ENCODE measurements around the gene ANKRD49.

Gene ANKRD49, protein sequence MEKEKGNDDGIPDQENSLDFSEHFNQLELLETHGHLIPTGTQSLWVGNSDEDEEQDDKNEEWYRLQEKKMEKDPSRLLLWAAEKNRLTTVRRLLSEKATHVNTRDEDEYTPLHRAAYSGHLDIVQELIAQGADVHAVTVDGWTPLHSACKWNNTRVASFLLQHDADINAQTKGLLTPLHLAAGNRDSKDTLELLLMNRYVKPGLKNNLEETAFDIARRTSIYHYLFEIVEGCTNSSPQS

DNA sequence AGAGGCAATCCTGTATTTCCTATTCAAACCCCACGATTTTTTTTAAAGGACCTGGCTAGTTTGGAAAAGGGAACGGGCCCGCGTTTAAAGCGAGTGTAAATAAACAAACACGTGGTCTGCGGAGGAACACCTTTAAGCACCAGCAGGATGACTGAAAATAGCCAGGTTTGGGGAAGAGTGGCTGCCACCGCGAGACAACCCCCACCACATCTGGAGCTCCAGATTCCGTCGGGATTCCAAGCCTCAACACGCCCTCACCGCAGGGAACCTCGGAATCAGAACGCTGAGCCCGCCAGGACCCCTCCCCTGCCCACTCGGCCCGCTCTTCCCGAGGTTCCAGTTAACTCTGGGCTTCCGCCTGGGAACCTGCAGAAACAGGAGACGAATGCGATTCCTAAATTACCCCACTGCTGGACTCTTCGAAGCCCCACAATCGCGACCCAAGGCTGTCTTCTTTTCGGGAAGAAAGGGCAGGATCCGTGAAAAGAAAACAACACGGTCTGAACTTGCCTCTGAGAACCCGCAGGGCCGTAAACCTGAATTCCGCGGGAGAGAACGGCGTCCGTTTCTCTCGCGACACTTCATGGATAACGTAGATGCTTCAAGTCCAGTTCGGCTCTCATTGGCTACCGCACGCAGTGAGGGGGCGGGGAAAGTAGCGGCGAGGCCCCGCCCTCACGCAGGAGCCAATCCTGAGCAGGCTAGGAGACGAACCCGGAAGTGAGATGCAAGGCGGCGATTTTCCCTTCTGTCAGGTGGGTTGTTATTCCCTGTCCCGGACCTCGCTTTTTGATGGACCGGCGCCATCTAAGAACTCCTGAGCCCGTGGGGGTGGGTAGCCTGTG, at the start of gene ANKRD49, which contains the start of gene MRE11:
Gene ANKRD49 (plus strand): TSS at position 704 of the 845 bp plus-strand sequence. CDS start 2,710 bp downstream, outside the sequence.
Gene MRE11 (minus strand): TSS at position 564 of the 845 bp plus-strand sequence. CDS start 1,043 bp downstream, outside the sequence.
- peak; percentile 100 for FAIRE-seq
- DNase-seq (ENCODE audit: extremely low spot score, insufficient read length, low read depth): peak; percentile 85

DNA sequence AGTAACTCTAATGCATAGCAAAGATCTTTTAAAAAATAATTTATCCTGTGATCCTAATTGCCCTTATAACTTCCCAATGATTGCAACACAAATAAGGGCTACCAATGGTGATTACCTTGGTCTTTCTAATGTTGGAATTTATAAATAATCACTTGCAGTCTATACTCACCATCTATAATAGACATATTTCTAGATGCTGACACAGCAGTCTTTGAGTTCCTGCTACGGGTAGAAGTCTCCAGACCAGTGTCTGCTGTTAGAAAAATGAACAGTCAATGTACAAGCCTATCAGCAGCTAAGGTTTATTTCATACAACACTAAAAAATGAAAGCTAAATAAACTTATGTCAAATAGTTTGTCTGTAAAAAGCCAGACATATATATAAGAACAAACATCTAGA, 48.1 kb upstream of the ANKRD49 start:
- DNase-seq (ENCODE audit: extremely low spot score, insufficient read length, low read depth): no peak
- no peak for FAIRE-seq

DNA sequence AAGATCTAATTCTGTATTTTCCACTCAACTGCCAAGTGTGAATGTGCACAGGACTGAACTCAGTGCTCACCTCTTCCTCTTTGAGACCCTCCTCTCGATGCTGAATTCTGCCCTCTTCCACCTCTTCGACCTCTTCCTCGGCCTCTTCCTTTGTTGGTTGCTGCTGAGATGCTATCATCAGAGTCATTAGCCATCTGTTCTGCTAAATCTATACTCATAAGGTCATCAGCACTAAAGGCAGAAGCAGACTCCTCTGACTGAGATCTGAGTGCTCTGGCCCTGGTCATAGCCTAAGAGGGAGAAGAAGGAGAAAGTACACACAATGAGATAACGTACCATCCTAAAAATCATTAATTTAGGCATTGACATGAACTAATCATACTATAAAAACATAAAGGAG, 46.6 kb upstream of the ANKRD49 start:
- no peak for DNase-seq (ENCODE audit: extremely low spot score, insufficient read length, low read depth)
- FAIRE-seq: no peak

DNA sequence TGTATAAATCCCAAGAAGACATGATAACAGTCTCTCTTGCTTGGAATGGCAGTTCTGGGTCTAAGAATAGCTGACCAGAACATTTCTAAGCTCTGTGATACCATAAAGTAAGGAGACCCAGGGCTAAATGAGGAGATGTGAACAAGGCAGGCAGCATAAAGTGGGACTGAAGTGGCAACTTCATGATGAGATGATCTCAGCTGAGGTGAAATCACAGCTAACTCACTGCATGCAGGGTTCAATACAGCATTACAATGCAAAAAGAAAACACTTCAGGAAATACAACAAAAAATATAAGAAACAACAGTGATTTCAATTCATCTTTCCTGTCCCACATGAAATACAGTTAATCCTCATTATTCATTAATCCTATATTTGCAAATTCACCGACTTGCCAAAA, 44.8 kb upstream of the ANKRD49 start:
- FAIRE-seq (no peak), DNase-seq (ENCODE audit: extremely low spot score, insufficient read length, low read depth) (no peak)

DNA sequence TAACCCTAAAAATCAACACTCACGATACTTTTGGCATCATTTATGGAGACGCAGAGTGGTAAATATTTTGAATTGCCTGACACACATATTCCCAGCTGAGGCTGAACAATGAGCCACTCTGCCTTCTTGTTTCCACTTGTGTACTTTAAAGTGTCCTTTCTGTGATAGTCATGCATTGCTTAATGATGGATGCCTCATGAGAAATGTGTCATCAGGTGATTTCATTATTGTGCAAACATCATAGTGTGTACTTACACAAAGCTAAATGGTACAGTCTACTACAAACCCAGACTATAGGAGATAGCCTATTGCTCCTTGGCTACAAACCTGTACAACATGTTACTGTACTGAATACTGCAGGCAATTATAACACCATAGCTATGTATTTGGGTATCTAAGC, 44.3 kb upstream of the ANKRD49 start:
- FAIRE-seq: no peak
- DNase-seq (ENCODE audit: extremely low spot score, insufficient read length, low read depth): no peak

DNA sequence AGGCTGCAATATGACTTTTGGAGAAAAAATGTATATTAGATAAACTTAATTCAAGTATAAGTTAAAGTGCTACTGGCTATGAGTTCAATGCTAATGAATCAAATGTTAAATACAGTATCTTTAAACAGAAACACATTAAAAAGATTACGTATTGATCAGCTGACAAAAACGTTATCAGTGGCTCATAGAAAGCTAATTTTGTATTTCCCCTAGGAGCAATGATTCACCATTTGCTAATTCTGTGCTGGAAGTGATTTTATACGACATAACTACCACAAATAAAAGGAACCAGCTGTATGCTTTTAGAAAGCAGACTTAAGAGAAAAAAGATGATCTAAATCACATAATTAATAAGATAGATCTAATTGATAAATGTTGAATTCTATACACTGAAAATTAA, 43.7 kb upstream of the ANKRD49 start:
- DNase-seq (ENCODE audit: extremely low spot score, insufficient read length, low read depth) (no peak), FAIRE-seq (no peak)

DNA sequence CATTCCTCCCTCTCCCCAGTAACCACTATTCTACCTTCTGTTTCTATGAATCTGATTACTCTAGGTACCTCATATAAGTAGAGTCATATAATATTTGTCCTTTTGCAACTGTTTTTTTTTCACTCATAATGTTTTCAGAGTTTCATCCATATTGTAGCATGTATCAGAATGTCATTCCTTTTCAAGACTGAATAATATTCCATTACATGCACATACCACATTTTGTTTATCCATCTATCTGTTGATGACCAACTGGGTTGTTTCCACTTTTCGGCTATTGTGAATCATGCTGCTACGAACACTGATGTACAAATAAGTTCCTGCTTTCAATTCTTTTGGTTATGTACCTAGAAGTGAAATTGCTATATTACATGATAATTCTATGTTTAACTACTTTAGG, 40.8 kb upstream of the ANKRD49 start:
- no peak for DNase-seq (ENCODE audit: extremely low spot score, insufficient read length, low read depth)
- FAIRE-seq: no peak

DNA sequence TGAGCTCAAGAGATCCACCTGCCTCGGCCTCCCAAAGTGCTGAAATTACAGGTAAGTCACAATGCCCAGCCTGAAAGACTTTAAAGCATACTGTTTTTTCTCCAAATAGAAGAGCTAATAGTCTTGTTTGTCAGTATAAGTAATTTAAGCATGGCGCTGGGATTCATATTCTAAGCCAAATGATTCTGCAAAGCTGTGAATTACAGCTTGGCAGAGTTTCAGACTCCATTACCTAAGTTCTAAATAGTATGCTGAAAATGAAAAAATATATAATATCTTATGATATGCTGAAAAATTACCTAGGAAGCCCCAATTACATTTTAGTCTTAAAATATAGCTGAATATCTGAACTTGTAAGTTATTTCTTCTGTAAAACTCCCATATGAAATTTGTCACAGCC, 39.5 kb upstream of the ANKRD49 start:
- FAIRE-seq (no peak), DNase-seq (ENCODE audit: extremely low spot score, insufficient read length, low read depth) (no peak)

DNA sequence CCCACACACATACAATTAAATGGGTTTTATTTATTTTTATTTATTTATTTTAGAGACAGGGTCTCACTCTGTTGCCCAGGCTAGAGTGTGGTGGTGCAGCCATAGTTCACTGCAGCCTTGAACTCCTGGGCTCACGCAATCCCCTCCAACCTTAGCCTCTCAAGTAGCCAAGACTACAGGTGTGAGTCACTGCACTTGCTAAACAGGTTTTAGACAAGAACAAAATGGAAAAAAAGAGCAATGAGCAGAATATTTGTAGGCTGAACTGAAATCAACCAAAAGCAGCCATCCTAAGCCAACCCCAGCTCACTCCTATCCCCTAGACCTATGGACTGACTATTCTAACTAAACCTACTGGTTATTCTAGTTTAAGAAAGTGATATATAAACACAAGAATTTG, 37.9 kb upstream of the ANKRD49 start:
- DNase-seq (ENCODE audit: extremely low spot score, insufficient read length, low read depth) (no peak), FAIRE-seq (no peak)

DNA sequence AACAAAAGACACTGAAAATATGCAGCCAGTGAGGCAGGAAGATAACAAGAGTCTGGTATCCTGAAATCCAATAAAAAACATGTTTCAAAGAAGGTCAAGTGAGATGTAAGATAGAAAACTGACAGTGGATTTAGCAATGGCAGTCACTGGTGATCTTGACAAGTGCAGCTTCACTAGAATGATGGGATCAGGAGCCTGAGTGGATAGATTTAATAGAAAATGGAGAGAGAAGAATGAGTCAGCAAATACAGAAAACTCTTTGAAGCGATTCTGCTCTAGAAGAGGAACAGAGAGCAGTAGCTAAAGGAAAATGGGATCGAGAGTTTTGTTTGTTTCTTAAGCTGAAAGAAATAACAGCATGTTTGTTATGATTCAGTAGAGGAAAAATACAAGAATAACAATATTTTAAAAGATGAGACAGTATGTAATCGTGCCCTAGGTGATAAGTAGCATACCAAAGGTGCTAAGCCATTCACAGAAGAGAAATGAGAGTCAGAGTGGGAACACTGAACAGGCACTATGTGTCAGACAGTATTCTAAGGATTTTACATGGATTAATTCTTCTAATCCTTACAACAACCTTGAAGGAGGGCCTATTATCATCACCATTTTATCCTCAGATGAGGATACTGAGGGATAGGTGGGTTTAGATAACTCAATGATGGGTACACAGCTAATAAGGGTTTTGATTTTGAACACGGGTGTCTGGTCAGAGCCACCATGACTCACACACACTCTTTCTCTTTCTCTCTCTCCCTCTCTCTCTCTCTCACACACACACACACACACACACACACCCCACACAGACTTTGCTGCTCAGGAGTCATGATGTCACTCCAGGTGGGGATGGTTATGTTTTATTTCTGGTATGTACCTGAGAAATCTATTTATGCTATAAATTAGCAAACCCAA, 36.4 kb upstream of the ANKRD49 start:
- FAIRE-seq (no peak), DNase-seq (ENCODE audit: extremely low spot score, insufficient read length, low read depth) (no peak)

DNA sequence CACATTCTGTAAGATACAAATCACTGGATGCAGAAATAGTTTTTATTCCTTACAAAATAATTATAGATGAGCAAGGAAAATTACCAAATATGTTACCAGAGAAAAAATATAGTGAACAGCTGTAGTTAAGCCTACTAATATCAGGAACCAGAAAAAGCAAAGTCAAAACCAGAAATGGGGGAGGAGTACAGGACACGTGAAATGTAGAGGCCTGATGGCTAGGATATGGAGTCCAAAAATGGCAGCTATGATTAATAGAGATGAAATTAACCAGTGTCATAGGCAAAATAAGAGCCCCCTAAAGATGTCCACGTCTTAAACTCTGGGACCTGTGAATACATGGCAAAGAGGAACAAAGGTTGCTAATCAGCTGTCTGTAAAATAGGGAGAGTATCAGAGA, 34.2 kb upstream of the ANKRD49 start:
- FAIRE-seq (no peak), DNase-seq (ENCODE audit: extremely low spot score, insufficient read length, low read depth) (no peak)

DNA sequence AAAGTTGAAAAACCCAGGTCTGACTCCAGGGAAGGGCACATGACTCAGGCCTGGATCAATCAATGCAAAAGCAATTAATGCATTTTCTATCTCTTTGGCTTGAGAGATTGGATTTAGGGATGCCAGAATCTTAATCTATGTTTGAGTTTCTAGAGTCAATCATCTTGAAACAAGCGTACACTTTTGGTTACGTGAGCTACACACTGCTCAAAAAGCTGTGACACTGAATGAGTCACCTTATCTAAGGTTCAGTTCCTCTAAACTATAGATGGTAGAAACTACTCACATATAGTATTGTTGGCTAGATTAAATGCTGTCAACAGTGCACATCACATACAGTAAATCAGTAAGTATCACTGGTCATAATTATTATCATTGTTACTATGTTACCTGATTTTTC, 24.4 kb upstream of the ANKRD49 start:
- FAIRE-seq: peak; percentile 65
- DNase-seq (ENCODE audit: extremely low spot score, insufficient read length, low read depth): no peak

DNA sequence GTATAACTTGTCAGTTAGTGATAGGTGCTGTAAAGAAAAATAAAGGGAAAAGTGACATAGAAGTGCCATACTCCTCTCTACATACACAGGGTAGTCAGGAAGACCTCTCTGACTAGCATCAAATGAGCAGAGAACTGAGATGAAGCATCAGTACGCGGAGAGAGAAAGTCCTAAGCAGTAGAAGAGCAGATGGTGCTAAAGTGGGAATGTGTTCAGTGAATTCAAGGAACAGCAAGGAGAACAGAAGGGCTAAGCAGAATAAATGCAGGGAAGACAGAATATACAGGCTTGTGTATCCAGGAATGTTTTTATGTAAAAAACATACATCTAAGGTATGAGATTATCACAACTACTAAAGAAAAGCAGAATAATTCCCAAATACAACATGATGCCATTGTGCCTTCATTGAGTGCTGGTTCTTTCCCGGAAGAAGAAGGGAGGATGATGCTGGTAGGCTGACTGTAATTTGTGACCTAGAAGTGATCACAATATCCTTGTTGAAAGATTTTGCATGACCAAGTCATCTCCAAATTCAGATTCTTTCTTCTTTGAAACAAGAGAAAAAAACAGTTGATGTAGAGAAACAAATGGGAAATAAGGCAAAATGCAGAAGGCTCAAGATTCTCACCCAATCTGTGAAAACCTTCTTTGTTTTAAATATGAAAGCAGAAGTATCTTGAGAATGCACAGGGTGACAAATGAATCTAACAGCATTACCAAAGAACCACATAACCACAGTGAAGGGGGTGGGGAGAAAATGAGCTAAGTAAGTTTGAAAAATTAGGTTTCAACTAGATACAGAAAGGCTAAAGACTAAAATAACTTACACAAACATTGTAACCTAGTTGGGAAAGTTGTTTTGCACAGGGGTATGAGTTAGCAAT, 20.6 kb upstream of the ANKRD49 start:
- DNase-seq (ENCODE audit: extremely low spot score, insufficient read length, low read depth) (no peak), FAIRE-seq (peak; percentile 84)

DNA sequence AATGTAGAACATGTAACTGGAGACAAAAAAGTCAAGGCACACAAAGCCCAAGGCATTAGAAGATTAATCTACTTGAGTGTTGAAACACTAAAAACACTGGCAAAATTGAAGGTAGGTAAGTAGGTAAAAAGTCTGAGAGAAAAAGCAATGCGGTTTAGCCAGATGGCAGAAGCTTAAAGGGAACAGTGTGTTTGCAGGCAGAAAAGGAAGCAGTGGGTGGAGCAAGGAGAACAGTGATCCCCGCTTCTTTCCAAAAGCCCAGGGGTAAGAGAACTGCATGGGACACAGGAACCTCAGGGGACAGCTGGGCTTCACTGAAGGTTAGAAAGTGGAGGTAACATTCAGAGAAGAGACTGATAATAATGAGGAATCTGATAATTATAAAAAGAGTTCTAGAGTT, 16.2 kb upstream of the ANKRD49 start:
- DNase-seq (ENCODE audit: extremely low spot score, insufficient read length, low read depth): no peak
- FAIRE-seq: peak; percentile 9

DNA sequence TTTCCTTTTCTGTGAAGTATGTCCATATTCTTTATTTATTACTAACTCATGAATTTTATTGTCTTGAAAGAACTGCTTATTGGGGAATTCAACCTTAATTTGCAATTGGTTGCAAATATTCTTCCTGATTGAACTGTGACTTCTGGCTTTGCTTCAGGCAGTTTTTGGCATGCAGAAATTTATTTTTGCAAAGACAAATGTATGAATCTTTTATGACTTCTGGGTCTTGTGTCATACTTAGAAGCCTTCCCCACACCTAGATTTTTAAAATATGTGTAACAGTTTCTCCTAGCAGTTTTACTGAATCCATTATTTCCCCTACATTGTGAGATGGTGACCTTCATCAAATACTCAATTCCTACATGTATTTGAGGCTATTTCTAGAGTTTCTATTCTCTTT, 12.4 kb upstream of the ANKRD49 start:
- no peak for FAIRE-seq

DNA sequence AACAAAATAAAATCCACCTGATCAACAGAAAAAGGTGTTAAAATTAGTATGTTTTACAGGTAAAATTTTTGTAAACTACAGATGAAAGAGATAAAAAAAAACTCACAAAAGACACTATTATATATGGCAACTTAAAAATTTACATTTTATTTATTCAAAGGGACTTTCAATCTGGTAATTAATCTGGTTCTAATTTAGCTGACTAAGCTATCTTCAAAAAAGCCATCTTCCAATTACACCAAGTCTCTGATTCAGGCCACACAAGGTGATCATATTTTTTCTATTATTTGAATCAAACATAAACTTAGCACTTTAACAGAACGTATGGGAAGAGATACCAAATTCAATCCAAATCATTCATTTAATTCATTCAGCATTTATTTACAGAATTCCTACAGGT, 7.7 kb upstream of the ANKRD49 start:
- FAIRE-seq: no peak
- no peak for DNase-seq (ENCODE audit: extremely low spot score, insufficient read length, low read depth)

More for the DNA sequence above, 12.4 kb upstream of the ANKRD49 start:
- no peak for DNase-seq (ENCODE audit: extremely low spot score, insufficient read length, low read depth)

DNA sequence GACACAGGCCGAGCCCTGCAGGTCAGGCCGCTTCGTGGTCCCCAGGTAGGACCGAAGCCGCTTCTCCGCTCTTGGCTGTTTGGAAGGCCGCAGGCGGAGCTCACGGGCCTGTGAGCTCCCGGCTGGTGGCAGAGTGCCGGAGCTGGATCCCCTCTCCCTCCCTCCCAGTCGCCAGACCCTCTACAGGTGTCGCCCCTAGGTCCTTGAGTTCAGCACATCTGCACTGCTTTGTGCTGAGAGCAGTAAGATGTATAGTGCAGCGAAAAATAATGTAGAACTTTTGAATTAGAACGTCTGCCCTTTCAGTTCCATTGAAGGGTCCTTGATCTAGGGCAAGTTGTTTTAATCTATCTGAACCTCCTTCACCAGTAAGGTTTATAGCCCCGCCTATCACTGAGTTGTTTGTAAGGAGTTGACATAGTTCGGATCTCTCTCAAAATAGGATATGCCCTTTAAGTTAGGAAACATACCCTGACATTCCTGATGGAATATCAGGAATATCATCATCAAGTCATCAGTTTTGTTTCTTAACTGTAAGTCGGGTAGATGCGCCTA, 419 bp downstream of the ANKRD49 start:
- DNase-seq (ENCODE audit: extremely low spot score, insufficient read length, low read depth) (no peak), FAIRE-seq (no peak)

DNA sequence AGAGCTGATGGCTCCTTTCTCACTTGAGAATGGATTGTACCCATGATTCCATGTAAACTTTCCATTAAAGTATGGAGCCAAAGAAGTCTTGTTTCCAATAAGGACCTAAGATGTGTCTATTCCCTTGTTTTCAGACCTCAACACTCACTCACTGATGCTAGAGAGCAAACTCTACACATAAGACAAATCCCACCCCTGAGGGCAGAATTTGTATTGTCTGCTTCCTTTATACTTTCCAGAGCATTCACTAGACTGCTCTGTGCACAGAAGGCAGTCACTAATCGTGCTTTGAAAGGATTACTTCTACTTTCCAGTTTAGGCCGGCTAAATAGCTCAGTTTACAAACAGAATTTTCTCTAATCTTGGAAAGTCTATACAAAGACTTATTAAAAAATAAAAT, 6.4 kb downstream of the ANKRD49 start:
- no peak for FAIRE-seq
- no peak for DNase-seq (ENCODE audit: extremely low spot score, insufficient read length, low read depth)

DNA sequence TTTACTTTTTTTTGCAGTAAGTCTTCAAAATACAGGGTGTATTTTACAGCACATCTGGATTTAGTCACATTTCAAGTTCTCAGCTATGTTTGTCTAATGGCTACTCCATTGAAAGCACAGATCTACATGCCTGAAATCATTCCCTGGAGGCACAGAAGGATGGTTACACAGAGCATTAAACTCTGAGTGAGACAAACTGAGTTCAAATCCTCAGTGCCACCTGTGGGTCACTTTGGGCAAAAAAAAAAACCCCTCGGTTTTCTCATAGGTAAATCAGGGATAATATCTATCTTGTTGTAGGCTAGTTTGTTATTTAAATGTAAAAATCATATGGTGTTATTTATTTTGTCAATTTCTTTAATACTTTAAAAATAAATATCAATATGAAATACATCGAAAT, 7.7 kb downstream of the ANKRD49 start:
- FAIRE-seq: no peak

More for the DNA sequence above, 7.7 kb downstream of the ANKRD49 start:
- no peak for DNase-seq (ENCODE audit: extremely low spot score, insufficient read length, low read depth)
